Stimulated activated CD4-positive, alpha-beta T cell treated with anti-CD3 and anti-CD28 coated beads, Interleukin-12 subunit alpha, Interleukin-12 subunit beta, amount 100 ng/mL, for 48 hours (primary cell): ENCODE data around the gene FOXF2.

Experiments
- DNase-seq, 3 donors: peaks; one replicate each; pipeline ENCODE4 v3.0.0-alpha.2; 2020; ENCODE audit warnings: low read depth in 2 of 3, low spot score in 1 of 3

FOXF2 gene

GRCh38 chr6:1390133-1390945 is 963 bp downstream of the FOXF2 start:
- no peak for DNase-seq

- no peak for DNase-seq
Measured at GRCh38 chr6:1390946-1391799, 1.8 kb downstream of the FOXF2 start.

DNA sequence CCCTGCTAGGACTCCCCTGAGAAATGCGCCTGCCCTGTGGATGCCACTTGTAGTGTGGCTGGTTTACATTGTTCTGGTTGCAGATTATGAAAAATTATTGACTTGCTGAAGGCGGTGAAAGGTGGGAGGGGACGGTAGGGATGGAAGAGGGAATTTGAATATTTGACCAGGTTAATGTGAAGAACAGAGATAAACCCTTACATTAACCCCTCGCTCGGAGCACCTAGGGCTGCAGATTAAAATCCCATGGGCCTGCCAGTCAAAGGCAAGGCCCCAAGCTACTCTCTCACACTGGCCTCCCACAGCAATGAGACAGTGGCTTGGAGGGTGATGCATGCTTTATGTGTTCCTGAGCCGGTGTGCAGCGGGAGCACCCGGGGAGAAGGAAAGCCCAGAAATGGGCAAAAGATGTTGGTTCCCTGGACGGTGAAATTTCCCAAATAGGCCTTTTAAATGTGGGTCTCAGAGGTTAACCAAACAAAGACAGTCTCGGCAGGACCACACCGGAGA is 2.5 kb downstream of the FOXF2 start:
- DNase-seq: no peak

DNA sequence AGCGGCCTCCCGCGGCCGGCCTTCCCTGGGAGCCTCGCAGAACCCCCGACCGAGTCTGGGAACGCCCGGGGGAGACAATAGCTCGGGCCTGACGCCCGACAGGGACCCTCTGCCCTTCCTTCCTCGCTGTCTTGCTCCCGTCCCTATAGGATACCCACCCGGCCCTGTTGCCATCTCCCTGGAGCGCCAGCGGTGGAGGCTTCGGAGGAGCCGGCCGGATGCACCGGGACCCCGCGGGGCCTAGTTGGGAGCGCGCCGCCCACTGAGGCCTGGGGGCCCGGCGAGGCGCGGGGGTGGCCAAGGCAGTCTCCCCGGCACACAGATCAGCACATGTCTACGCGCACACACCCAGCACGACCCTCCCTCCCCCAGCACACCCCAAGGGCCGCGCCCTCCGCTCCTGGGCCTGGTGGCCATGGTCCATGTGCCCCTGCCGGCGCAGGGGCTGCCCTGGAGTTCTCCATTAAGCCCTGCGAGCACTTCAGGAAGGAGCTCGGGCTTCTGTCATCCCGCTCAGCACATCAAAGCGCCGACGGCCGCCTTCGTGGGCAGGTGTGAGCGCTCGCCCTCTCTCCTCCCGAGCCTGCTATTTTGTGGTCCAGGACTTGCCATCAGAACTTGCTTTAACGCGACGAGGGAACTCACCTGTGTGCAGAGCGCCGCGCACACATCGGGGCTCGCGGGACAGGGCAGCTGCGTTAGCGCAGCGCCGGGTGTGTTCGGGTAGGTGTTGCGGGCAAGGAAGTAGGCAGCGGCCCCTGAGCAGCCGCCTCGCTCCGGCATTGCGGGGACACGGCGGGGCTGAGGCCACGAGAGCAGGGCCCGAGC is 3.7 kb downstream of the FOXF2 start:
- DNase-seq: no peak

GRCh38 chr6:1393641-1394283 is 4.4 kb downstream of the FOXF2 start:
- no peak for DNase-seq

DNA sequence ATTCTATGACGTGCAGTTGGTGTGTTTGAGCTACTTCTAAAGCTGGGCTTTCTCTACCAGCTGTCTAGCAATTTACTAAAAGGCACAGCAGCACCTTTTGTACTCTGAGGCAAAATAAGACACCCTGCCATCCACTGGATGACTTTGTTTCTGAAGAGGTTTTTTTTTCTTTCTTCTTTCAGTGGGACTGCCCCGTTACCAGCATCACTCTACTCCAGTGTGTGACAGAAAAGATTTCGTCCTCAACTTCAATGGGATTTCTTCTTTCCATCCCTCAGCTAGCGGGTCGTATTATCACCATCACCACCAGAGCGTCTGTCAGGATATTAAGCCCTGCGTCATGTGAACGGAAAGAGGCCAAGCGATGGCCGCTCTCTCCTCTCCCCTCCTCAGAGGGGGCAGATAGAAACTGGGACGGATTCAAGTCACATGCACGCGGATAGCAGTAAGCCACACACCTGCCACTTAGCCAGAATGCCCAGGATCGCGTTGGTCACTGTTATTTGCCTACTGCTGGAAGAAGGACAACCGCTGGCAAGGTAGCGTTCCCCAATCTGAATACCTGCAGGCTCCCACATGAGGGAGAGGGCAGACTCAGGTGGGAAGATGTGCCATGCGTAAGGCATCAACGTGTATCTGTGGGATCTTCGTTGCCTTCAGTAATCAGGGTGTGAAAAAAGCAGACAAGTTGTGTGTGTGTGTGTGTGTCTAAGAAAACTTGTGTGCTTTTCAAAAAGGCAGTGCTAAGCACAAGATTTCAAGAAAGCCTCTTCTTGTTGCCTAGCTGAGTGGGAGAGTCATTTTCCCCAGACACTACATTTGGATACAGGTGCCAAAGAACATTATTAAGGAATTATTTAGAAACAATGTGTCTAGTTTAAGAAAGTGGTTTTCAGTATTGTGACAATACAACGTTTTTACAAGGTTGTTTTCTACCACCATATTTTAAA is 5.4 kb downstream of the FOXF2 start:
- DNase-seq: no peak

DNA sequence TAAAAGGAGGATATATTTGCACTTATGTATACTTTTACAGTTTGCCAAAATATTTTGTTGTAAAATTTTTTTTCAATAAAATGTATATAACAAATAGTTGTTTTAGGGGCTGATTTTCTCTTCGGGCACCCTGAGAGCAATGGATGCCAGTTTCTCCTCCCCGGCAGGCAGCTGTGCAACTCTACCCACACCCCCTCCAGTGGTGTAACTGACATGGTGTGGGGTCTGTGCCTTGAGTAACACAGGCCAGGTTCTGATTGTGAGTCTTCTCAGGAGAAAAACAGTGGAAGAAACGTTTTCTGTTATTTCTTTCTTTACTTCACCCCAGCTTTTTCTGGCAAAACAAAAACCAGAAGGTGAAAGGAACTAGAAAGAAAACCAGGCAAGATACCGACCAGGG is 6.1 kb downstream of the FOXF2 start:
- DNase-seq: no peak

DNA sequence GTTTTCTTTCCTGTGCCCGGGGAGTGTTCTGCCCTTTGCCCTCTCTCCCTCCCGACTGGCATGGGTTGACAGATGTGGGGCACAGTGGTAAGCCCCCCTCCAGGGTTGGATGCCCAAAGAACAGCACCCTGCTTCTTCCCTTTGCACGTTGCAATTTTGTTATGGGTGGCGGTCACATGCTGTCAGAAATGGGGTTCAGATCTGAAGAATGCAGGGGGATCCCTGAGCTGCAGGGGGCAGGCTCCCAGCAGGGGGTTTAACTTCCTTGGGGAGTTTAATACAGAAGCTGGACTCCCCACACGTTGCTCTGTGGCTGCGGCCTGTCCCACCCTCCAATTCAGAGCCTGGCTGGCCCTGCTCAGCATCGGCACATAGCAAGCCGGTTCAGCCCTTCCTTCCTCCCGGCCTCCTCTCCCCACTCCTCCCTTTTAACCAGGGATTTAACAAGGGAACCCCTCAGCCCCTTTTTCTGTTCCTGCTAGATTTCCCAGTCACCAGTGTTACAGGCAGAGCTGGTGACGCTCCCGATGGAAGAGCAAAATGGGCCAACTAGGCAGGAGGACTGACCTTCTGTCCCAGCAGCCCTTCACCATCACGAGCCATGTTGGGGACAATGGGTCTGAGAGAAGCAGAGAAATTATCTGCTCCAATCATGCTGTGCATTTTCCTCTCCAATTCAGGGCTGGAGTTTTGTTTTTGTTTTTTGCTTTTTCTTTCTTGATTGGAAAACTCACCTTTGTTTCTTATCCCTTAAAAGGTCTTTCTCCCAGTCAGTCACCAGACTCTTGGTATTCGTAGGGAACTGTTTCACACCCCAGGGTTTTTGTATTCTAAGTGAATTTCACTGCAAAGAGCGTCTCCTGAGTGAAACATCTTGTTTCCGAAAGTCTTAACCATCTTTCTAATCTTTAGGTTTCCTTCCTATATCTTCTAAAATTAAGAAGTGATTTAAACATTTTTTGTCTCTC is 6.8 kb downstream of the FOXF2 start:
- DNase-seq: no peak

DNA sequence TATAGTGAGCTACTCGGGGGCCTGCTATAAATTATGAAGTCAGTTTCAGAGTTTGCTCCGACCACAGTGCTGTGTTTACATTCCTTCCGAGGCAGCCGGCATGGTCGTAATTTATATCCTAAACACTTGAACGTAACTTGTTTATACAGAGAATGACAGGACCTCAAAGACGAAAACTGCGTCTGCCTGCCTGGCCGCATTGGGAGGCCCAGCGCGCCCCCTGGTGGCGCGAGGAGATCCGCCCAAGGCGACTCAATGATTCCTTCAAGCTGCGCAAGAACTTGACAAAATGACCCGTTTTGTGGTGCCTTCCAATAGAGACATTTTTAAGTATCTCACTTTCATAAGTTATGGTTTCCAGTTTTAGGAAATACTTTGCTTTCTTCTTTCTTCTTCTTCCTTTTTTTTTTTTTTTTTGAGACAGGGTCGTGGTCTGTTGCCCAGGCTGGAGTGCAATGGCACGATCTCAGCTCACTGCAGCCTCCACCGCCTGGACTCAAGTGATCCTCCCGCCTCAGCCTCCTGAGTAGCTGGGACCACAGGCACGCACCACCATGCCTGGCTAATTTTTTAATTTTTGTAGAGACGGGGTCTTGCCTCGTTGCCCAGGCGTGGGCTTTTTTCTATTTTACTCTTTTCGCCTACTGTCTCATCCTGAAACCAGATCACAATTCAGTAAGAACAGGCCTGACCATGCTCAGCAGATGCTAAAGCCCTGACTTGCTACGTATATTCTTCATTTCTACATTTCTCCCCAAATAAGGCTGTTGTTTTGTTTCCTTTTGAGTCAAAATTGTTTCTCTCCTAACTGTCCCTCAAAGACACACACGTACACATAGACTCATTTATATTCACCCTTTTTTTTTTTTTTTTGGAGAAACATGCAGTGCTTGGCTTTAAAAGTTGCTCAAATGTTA is 7.8 kb downstream of the FOXF2 start:
- DNase-seq: peak; percentile 44 to 56 (median 54)

GRCh38 chr6:1399085-1399780 is 9.9 kb downstream of the FOXF2 start:
- no peak for DNase-seq

DNA sequence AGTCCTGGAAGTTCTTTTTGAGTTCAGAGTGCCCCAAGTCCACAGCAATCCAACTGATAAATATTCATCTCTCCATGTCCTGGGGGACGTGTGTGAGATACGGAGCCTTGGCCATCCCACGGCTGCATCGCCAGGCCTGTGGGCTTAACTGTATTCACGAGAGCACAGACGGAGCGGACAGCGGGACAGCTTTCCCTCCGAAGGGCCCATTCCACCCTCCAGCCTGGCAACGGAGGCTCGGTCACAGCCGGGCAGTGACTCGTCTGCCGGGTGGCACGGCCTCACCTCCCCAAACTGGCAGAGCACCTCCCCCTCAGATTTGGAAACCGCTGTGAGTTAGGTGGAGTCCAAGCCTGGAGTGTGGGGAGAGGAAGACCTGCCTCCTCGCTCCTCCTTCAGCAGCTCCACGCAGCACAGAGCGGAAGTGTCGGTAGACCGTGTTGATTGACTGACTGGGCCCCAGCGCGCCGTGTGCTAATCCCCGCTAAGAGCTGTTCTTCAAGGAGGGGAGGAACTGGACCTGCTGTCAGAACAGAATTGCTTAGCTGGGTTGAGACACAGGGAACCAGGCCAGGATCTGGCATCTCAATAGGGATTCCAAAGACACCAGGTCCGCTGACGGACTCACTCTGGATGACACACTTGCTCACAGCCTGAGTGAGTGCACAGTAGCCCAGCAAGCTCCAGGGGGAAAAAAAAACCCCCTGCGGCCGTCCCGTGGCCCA is 10.9 kb downstream of the FOXF2 start:
- no peak for DNase-seq

DNA sequence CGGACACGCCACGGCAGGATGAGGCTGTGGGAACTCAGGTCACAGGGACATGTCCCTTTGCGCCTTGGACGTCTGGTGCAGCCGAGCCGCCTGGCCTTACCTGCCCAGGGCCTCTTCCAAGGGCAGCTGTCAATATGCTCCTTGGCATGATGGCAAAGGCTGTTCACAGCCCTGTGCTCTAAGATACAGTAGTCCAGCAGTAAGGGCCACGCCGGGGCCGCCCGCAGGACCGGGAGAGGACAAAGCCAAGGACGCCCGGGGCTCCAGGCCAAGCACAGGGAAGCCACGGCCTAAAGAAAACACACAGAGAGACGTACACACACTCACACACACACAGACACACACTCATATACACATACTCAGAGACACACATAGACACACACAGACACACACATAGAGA is 13.0 kb downstream of the FOXF2 start:
- DNase-seq: no peak

GRCh38 chr6:1402868-1403267 is 13.5 kb downstream of the FOXF2 start:
- DNase-seq: no peak

- no peak for DNase-seq
Measured at GRCh38 chr6:1403851-1404712, 14.7 kb downstream of the FOXF2 start.

GRCh38 chr6:1404713-1405098 is 15.3 kb downstream of the FOXF2 start:
- DNase-seq: no peak
